Stimulated activated effector memory CD8-positive, alpha-beta T cell treated with anti-CD3 and anti-CD28 coated beads, Interleukin-12 subunit alpha, Interleukin-12 subunit beta, amount 100 ng/mL, for 72 hours (primary cell): ENCODE results near the gene CDCA5.

Experiments
- ATAC-seq: fragments of 150-1000 bp; cut with Tn5 transposase; 2 replicates; pipeline ENCODE4 v1.10.0; 2021
- DNase-seq, 2 donors: peaks; one replicate each; pipeline ENCODE4 v3.0.0; 2021 to 2022; ENCODE audit warnings: low spot score in 2 of 2
- H3K27ac Mint-ChIP-seq: one replicate; pipeline ENCODE4 v1.8.0; 2022; ENCODE audit warnings: mild to moderate bottlenecking, mixed read lengths
- H3K36me3 Mint-ChIP-seq: one replicate; pipeline ENCODE4 v1.8.0; 2022; ENCODE audit warnings: mild to moderate bottlenecking, mixed read lengths
- H3K4me1 Mint-ChIP-seq: one replicate; pipeline ENCODE4 v1.8.0; 2022; ENCODE audit warnings: mixed read lengths
- H3K4me3 Mint-ChIP-seq: one replicate; pipeline ENCODE4 v1.8.0; 2022; ENCODE audit warnings: mild to moderate bottlenecking, mixed read lengths
- H3K9me3 Mint-ChIP-seq: one replicate; pipeline ENCODE4 v1.8.0; 2022; ENCODE audit warnings: mixed read lengths

Gene CDCA5

DNA sequence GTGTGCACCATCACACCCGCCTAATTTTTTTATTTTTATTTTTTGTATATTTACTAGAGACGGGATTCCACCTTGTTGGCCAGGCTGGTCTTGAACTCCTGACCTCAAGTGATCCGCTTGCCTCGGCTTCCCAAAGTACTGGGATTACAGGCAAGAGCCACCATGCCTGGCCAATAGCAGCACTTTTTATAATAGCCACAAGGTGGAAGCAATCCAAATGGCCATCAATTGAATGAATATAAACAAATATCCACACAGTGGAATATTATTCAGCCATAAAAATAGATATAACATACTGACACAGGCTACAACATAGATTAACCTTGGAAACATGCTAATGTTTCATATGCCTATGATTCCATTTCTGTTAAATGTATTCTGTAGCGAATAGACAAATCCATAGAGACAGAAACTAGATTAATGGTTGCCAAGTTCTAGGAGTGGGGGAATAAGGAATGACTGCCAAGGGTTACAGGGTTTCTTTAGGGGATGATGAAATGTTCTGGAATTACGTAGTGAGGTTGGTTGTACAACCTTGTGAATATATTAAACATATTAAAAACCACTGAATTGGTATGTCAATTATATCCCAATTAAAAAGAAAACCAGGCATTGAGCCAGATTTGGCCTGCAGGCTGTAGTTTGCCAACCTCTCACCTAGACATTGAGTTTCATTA, 17.0 kb upstream of the CDCA5 start:
- peaks cover 2% of the 10 kb centered on the region for H3K4me1 Mint-ChIP-seq
- no peak overlapping the region for H3K4me3 Mint-ChIP-seq
- ATAC-seq (no peak), DNase-seq (no peak)
- H3K36me3 Mint-ChIP-seq: peaks cover 87% of the 10 kb centered on the region
- H3K9me3 Mint-ChIP-seq: no peaks in the 10 kb centered on the region
- no peak overlapping the region for H3K27ac Mint-ChIP-seq

- H3K4me3 Mint-ChIP-seq: peak overlapping the region; percentile 70
- peaks cover 56% of the 10 kb centered on the region for H3K36me3 Mint-ChIP-seq
- H3K27ac Mint-ChIP-seq: peak overlapping the region; percentile 94
- H3K4me1 Mint-ChIP-seq: peaks cover 5% of the 10 kb centered on the region
- no peaks in the 10 kb centered on the region for H3K9me3 Mint-ChIP-seq
- ATAC-seq: no peak
- DNase-seq: no peak
Measured at GRCh38 chr11:65096926-65097325, 13.1 kb upstream of the CDCA5 start.

GRCh38 chr11:65095974-65096806, 12.3 kb upstream of the CDCA5 start, which contains the start of gene VPS51:
TSS of gene VPS51 (plus strand) at chr11:65096214. CDS start at chr11:65096251, 37 bp downstream.
- H3K36me3 Mint-ChIP-seq: peaks cover 49% of the 10 kb centered on the region
- peaks cover 5% of the 10 kb centered on the region for H3K4me1 Mint-ChIP-seq
- H3K9me3 Mint-ChIP-seq: no peaks in the 10 kb centered on the region
- ATAC-seq: peak; percentile 98
- peak within 1 kb of the TSS; percentile 70 for H3K4me3 Mint-ChIP-seq
- H3K27ac Mint-ChIP-seq: peak within 1 kb of the TSS; percentile 94
- peak; percentile 74 to 92 for DNase-seq

DNA sequence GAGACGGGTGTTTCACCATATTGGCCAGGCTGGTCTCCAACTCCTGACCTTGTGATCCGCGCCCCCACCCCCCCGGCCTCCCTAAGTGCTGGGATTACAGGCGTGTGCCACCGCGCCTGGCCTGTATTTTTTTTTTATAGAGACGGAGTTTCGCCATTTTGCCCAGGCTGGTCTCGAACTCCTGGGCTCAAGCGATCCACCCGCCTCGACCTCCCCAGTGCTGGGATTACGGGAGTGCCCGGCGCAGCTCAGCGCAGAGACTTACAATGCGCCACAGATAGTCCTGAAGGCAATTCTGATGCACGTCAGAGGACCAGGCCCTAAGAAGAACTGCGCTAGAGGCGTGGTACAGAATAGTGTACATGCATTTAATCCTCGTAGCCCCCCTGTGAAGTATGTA, 11.6 kb upstream of the CDCA5 start:
- Mint-ChIP-seq H3K9me3 (no peaks in the 10 kb centered on the region), H3K4me1 (peaks cover 5% of the 10 kb centered on the region), H3K4me3 (peak overlapping the region; percentile 70), H3K36me3 (peaks cover 43% of the 10 kb centered on the region), H3K27ac (peak overlapping the region; percentile 94)
- DNase-seq: no peak
- no peak for ATAC-seq

- Mint-ChIP-seq H3K4me1 (peaks cover 4% of the 10 kb centered on the region), H3K27ac (no peak overlapping the region), H3K9me3 (no peaks in the 10 kb centered on the region), H3K4me3 (no peak overlapping the region), H3K36me3 (peaks cover 40% of the 10 kb centered on the region)
- DNase-seq: no peak
- ATAC-seq: no peak
Measured at GRCh38 chr11:65090628-65091027, 6.8 kb upstream of the CDCA5 start.

DNA sequence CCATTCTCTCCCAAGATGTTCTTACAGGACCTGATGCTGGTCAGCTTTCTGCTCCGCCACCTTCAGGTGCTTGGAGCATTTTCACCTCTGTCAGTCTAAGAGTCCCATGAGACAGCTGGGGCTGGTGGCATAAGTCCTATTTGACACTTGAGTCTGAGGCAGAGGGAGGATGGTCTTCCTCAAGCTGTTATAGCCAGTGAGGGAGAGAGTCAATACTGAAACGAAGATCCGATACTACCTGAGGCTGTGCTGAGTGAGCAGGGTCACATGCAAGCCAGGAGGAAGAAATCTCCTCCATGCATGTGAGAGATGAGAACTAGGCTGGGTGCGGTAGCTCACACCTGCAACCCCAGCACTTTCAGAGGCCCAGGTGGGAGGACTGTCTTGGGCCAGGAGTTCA, 5.8 kb upstream of the CDCA5 start:
- Mint-ChIP-seq H3K36me3 (peaks cover 49% of the 10 kb centered on the region), H3K4me1 (peaks cover 12% of the 10 kb centered on the region), H3K9me3 (no peaks in the 10 kb centered on the region), H3K4me3 (no peak overlapping the region), H3K27ac (peak overlapping the region; percentile 23)
- ATAC-seq (no peak), DNase-seq (no peak)

- Mint-ChIP-seq H3K4me1 (peaks cover 30% of the 10 kb centered on the region), H3K9me3 (no peaks in the 10 kb centered on the region), H3K36me3 (peaks cover 67% of the 10 kb centered on the region), H3K4me3 (no peak overlapping the region), H3K27ac (peak overlapping the region; percentile 23)
- DNase-seq (no peak), ATAC-seq (no peak)
Measured at GRCh38 chr11:65087827-65088226, 4.0 kb upstream of the CDCA5 start.

GRCh38 chr11:65087216-65087615, 3.4 kb upstream of the CDCA5 start:
- Mint-ChIP-seq H3K4me3 (no peak overlapping the region), H3K27ac (peak overlapping the region; percentile 52), H3K36me3 (peaks cover 73% of the 10 kb centered on the region), H3K4me1 (peaks cover 33% of the 10 kb centered on the region), H3K9me3 (no peaks in the 10 kb centered on the region)
- no peak for ATAC-seq
- DNase-seq: no peak

DNA sequence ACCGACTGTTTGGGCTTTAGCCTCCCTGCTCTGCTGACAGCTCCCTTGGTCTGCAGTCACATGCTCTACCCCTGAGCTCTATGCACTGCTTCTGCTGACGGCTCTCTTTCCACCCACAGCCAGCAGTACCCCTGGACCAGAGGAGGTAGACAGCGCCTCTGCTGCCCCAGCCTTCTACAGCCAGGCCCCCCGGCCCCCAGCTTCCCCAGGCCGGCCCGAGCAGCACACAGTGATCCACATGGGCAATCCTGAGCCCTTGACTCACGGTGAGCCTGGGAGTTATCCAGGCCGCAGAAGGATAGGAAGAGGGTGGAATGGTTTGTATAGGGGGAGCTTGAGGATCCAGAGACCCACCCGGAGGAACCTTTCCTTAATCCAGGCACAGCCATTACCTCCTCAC, 3.0 kb upstream of the CDCA5 start:
- Mint-ChIP-seq H3K4me1 (peaks cover 33% of the 10 kb centered on the region), H3K9me3 (no peaks in the 10 kb centered on the region), H3K4me3 (no peak overlapping the region), H3K36me3 (peaks cover 77% of the 10 kb centered on the region), H3K27ac (peak overlapping the region; percentile 52)
- ATAC-seq (no peak), DNase-seq (no peak)

- Mint-ChIP-seq H3K36me3 (peaks cover 89% of the 10 kb centered on the region), H3K9me3 (no peaks in the 10 kb centered on the region), H3K27ac (peak overlapping the region; percentile 99), H3K4me1 (peaks cover 41% of the 10 kb centered on the region), H3K4me3 (peak overlapping the region; percentile 99)
- no peak for ATAC-seq
- DNase-seq: no peak
Measured at GRCh38 chr11:65085446-65085845, 1.6 kb upstream of the CDCA5 start.

DNA sequence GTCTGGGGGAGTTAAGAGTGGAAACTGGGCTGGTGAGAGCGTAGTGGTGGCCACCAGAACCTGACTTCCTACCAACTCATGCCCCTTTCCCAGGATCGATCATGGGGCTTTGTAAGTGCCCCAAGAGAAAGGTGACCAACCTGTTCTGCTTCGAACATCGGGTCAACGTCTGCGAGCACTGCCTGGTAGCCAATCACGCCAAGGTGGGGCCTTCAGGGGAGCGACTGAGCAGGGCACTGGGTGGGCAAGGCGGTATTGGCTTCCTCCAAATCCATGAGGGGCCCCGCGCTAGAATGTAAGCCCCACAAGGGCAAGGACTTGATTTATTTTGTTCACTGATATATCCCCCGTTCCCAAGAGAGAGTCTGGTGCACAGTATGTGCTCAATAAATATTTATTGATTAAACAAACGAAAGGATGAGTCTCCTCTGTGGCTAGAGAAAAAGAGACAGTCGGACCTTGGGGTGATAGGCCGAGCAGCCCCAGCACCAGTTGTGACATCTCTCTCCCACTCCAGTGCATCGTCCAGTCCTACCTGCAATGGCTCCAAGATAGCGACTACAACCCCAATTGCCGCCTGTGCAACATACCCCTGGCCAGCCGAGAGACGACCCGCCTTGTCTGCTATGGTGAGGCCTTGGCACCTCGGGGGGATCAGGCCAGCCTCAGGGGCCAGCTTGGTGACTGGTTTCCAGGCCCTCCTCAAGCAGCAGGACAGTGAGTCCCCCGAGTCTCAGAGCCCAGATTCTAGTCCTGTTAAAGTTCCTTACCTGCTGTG, 947 bp upstream of the CDCA5 start:
- ATAC-seq: peak; percentile 9
- peaks cover 44% of the 10 kb centered on the region for H3K4me1 Mint-ChIP-seq
- H3K36me3 Mint-ChIP-seq: peaks cover 91% of the 10 kb centered on the region

GRCh38 chr11:65083134-65083833, 556 bp downstream of the CDCA5 start:
- DNase-seq (no peak), ATAC-seq (peak; percentile 8)
- H3K36me3 Mint-ChIP-seq: peaks cover 96% of the 10 kb centered on the region
- peak overlapping the region; percentile 99 for H3K27ac Mint-ChIP-seq
- peaks cover 53% of the 10 kb centered on the region for H3K4me1 Mint-ChIP-seq
- H3K4me3 Mint-ChIP-seq: peak overlapping the region; percentile 99
- no peaks in the 10 kb centered on the region for H3K9me3 Mint-ChIP-seq

More for the DNA sequence above, 947 bp upstream of the CDCA5 start:
- DNase-seq: no peak
- H3K27ac Mint-ChIP-seq: peak overlapping the region; percentile 99
- H3K4me3 Mint-ChIP-seq: peak overlapping the region; percentile 99
- H3K9me3 Mint-ChIP-seq: no peaks in the 10 kb centered on the region

DNA sequence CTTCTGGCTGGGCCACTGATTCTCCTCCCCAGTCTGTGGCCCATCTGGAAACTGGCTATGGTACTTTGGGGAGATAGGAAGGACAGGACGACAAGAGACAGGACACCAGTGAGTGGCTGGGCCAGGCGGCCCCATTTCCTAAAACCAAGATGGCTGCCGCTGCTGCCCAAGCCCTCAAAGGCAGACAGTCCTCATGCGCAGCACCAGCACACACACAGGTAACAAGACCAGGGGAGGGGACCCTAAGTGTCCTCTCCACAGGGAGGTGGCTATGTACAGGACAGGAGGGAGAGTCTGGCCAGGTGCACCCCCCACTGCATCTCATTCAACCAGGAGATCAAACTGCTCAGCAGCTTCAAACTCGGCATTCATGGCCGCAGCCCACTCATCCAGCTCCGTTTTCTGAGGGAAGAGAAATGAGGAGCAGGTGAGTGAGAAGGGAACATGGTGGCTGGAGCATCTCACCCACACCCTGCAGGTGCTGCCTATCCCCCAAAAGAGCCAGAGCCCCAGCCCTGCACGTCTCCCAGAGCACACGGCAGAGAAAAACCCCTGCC, 5.0 kb downstream of the CDCA5 start:
- H3K9me3 Mint-ChIP-seq: no peaks in the 10 kb centered on the region
- peak overlapping the region; percentile 74 for H3K27ac Mint-ChIP-seq
- H3K36me3 Mint-ChIP-seq: peaks cover 84% of the 10 kb centered on the region
- ATAC-seq (no peak), DNase-seq (no peak)
- H3K4me3 Mint-ChIP-seq: no peak overlapping the region
- peaks cover 42% of the 10 kb centered on the region for H3K4me1 Mint-ChIP-seq

GRCh38 chr11:65078151-65078550, 5.7 kb downstream of the CDCA5 start:
- no peaks in the 10 kb centered on the region for H3K9me3 Mint-ChIP-seq
- H3K27ac Mint-ChIP-seq: peak overlapping the region; percentile 74
- peaks cover 35% of the 10 kb centered on the region for H3K4me1 Mint-ChIP-seq
- peak; percentile 85 for ATAC-seq
- no peak overlapping the region for H3K4me3 Mint-ChIP-seq
- peaks cover 77% of the 10 kb centered on the region for H3K36me3 Mint-ChIP-seq
- peak; percentile 43 to 81 for DNase-seq
